ENCODE measurements around the gene DNMT3A. TPM values are rescaled to one million over a fixed set of nuclear protein-coding genes. Genes with fewer than 3 reads are reported as not detected.

DNMT3A gene
- total RNA-seq, 1 experiment from 2014 or later = 10.8 TPM

DNA sequence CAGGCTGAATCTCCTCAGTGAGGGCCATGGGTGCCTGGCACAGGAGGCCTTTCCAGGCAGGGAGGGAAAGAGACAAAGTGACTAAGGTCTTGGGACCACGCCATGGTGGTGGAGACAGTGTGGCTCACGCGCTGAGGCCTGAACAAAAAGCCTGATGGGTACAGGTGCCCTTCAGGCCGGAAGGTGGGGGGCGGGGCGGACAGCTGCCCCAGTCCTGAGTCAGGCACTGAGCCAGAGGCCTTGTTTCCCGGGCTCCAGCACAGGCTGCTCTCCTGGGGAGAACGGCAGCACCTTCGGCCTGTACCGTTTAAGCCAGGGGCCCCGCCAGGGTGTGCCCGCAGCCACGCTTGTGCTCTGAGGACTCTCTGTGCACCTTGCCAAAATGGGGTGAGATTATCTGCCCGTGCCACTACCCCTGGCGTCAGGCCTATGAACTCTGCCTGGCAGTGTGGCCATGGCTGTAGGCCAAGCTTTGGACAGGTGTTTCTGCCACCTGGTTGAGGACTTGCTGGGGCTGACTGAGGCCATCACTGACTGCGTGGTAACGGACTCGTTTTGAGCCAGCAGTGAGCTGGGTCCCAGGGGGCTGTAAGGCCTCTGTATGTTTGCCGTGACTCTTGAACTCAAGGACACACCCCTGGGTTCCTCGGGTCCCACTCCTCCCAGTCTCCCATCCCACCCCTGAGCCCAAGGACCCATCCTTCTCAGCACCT is 31.7 kb upstream of the DNMT3A start:
- peak; percentile 36 for DNase-seq (ENCODE audit: low spot score)

DNA sequence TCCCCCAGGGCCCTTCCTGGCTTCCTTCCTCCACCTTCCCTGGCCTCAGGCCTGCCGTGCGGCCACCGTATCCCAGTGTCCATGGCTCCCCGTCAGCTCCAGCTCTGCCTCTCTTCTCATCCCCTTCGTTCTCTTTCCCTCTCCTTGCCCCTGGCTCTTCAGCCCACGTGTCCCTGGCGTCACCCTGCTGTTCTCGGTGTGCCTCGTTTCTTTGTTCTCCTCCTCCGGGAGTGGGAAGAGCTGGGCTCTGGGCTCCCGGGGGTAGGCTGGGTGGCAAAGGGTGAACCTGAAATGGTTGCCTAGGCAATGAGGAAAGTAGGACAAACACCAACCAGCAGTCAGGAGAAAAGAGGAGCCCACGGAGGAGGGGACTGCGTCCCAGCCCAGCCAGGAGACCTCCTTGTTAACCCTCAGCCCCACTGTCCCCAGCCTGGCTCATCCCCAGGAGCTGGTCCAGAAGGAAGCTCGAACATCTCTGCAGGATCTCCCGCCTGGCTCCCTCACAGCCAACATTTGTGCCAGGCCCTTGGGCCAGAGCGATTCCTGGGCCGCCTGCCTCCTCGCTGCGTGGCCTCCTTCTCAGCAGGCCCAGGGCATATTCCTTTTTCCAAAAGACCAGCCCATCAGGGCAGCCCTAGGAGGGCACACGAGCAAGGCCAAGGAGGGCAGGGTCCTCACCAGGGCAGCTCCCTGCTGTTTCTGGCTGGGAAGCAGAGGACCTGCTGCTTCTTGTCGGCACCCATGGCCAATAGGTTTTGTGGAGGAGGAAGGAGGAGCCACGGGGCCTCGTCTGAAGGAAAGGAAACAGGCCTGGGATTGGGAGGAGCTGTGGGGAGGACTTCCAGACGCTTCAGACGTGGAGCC is 30.9 kb upstream of the DNMT3A start:
- no peak for DNase-seq (ENCODE audit: low spot score)

DNA sequence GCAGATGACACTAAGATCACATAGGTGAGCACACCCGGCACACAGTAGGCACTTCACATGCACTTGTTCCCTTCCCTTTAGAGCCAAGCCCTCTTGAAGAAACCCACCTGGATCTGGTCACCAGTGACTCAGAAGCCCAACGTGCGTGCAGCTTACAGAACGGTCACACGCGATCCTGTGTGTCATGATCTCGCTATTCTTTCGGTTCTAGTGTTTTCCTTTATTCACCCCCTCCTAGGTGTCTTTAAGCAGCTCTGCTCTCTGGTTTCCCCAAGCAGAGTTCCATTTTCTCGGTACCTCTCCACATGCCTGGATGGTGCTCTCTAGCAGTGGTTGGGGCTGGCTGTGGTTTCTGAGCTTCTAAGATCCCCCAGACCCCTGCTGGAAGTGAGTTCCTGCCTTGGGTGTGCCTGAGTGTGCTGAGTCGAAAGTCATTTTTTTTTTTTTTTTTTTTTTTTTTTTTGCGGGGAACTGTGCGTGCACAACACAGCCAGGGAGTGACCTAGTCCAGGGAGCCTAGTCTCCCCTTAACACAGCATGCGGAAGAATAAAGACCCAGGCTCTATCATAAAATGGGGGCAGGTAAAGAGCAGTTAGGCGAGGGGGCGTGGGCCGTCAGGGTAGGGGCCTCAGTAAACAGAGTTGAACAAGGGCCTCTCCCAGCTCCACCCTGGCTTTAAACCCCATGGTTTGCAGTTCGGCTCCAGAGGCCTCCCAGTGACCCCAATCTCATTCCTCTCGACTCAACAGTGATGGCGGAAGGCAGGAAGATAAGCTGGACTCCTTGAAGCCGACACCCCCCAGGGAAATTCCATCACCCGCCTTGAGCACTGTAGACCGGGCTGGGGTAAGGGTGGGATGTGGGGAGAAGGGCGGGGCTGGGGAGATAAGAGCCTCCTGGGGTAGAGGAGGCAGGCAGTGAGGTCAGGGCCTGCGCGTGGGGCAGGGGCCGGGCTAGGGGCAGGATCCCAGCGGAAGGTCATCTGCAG is 29.8 kb upstream of the DNMT3A start:
- DNase-seq (ENCODE audit: low spot score) = no peak

DNA sequence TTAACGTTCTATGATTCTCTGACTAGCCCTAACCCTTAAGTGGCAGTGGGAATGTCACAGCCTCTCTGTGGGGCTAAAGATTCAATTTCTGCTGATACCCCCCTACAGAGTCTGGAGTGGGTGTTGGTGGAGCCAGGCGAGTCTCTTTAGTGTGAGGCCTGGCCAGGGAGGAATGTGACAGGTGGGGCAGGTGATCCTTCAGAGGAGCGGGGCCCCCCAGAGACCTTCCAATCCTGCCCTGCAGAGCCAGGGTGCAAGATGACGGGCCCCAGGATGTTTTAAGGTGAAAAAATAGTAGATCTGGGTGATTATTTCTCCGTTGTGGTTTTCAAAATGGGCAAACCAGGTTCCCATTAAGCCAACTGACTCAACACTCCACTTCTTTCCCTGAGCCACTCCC is 28.2 kb upstream of the DNMT3A start:
- no peak for DNase-seq (ENCODE audit: low spot score)

DNA sequence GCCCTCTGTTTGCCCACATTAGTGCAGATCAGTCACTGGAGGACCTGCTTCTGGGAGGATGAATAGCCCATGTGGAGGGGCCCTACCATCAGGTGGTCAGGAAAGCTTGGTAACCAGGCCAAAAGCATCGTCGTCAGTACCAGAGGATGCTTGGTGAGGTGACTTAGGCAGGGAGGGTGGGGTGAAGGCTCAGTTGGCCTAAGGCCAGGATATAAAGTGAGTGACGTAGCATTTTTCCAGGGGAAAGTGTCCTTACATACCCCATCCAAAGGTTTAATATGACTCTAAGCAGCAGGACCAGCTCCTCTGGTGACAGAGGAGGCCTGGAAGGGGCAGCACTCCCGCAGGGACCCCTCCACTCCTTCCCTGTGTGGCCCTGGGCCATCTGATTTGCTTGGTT is 27.7 kb upstream of the DNMT3A start:
- no peak for DNase-seq (ENCODE audit: low spot score)

DNA sequence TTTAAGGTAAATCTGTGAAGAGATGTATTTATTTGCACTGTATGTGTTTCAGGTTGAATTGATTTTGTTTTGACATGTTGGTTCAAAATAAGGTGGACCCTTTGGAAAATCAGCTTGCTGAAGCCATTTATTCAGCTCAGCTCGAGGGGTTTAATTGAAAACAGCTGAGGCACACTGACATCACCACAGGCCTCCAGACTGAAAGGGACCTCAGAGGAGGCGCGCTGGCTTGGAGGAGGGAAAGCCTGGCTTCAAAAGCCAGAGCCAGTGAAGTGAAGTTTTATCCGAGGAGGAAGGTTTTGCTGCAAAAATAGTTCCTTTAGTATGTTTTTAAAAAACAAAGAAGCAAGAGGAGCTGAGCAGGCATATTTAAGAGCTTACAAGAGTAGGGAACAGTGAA is 26.9 kb upstream of the DNMT3A start:
- no peak for DNase-seq (ENCODE audit: low spot score)

DNA sequence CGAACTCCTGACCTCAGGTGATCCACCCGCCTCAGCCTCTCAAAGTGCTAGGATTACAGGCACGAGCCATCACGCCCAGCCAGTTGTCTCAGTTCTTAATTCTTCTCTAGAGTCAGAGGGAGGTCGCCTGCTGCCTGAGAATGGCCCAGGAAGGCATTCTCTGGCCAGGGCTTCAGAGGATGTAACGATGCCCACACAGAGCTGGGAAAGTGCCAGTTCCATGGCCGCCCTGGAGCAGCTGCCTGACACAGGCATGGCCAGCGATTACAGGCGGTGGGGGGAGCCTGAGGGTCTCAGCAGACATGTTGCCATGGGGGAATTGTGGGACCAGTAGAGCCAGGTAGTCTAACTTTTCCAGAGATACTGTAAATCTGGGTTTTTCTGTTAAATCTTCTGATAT is 25.6 kb upstream of the DNMT3A start:
- no peak for DNase-seq (ENCODE audit: low spot score)

DNA sequence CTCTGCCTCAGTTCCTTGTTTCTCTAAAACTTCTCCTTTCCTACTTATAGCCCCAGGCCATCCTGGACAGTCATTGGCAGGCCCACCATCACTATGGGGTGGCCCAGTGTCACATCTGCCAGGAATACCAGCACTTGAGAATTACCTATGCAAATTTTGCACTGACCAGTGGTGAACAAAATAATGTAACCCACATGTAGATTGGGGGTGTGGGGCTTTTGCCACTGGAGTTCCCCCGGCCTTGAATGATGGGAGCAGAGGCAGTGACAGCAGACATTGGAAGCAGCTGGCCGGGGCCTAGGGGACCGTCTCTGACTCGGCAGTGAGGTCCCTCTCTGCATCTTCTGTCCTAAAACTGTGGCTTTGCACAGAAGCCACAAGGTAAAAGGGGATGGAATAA is 24.9 kb upstream of the DNMT3A start:
- DNase-seq (ENCODE audit: low spot score) = no peak

DNA sequence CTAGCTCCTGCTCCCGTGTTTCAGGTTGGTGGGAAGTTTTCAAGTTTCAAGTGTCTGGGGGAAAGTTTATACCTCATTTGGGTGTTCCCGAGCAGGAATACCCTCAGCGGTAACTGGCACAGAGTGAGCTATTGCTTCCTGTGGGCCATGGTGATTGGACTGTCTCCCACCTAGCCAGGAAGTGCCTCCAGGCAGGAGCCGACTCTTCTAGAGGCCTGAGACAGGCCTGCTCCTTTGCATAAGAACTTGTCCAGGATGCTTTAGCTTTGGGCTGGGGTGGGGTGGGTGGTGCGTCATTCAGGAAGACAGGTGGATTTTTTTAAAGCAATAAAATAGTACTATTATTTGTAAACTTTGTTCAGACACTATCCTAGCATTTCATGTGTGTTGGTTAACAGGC is 23.5 kb upstream of the DNMT3A start:
- no peak for DNase-seq (ENCODE audit: low spot score)

DNA sequence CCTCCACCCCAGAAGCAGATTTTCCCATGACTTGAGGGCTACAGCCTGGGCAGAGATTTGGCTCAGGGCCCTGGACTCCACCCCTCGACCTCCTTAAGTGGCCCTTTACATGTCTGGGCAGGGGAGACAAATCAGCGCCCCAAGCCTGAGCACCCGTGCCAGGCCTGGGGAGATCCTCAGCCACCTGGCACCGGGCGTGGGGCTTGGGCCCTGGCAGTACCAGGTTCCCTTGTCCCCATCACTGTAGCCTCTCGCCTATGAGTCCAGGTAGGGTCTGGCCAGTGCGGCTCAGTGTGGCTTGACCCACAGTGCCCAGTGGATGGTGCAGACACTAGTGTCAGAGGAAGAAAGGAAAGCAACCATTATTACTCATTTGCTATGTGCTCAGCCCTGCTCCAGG is 22.0 kb upstream of the DNMT3A start:
- no peak for DNase-seq (ENCODE audit: low spot score)

DNA sequence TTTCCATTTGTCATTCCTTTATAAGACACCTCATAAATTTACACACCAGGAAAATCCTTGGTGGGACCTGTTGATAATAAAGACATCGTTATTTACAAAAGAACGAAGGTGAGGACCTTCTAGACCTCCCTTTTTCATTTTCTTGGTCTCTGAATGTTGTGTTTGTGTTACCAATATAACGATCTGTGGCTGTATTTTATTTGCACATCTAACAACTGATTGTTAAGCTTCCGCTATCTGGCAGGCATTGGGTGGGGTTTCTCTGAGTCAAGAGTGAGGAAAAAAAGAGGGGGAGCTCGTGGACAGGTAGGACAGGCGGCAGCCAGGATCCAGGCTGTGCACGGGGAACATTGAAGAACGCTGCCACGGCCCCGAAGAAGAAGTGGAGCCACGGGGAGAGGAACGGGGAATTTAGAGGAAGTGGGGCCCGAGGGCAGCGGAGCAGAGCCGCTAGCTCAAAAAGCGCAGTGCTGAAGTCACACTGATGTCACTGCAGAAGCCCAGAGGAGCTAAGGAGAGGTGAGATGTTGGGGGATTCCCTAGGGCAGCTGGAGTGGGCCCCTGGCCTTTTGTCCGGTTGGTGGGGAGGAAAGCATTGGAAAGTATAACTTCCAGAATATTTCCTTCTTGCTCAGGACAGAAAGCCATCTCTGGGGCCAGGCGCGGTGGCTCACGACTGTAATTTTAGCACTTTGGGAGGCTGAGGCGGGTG is 20.9 kb upstream of the DNMT3A start:
- no peak for DNase-seq (ENCODE audit: low spot score)

DNA sequence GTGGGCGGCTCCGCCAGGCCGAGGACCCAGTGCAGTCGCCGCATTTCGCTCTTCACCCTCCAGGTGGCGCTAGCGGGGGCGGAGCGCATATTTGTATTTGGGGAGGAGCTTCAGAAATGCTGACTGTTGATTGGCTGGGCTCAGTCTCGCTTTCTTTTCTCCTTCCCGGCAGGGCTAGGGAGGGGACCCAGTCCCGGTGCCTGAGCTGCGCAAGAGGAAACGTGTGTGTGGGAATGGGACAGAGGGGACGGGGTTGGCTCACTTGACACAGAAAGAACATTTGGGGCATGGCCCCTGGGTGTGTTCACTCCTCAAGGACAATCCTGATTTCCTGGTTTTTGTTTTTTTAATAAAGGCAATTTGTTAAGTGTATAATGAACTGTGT is 20.3 kb upstream of the DNMT3A start:
- peak; percentile 95 for DNase-seq (ENCODE audit: low spot score)

DNA sequence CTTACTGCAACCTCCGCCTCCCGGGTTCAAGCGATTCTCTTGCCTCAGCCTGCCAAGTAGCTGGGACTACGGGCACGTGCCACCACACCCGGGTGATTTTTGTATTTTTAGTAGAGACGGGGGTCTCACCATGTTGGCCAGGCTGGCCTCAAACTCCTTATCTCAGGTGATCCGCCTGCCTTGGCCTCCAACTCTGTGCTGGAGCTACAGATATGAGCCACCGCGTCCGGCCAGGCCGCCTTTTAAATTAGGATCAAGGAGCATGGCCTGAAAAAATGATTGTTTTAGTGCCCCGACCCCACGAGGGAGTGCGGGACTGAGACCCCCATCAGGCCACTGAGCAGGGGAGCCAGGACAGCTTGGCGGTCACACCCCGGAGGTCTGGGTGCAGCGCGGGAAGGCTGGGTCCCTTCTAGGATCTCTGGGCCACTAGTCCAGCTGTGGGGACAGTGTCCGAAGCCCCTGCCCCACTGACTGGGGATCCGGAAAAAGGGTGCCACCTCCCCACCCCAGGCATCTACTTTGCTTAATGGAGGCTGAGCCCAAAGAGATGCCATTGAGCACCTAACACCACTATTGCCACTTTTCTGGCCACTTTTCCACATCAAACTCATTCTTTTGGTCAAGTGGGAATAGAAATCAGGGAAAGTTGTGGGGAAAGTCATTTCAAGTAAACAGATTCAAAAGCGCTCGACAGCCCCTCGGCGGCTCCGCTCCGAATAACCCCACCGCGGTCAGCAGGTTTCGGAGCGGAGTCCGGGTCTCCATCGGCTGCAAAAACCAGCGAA is 19.7 kb upstream of the DNMT3A start:
- no peak for DNase-seq (ENCODE audit: low spot score)

DNA sequence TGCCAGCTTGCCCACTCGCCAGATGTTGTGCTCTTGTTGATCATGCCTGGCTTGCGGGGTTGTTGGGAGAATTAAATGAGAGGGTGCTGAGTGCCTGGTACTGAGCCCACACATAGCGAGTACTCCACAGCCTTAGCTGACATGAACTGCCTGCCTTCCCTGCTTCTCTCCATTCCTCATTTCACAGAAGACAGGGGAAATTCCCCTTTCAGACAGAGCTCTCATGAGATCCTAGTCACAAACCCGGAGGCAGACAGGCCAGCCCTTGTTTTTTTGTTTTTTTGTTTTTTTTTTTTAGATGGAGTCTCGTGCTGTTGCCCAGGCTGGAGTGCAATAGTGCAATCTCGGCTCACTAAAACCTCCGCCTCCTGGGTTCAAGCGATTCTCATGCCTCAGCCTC is 17.1 kb upstream of the DNMT3A start:
- DNase-seq (ENCODE audit: low spot score) = no peak

DNA sequence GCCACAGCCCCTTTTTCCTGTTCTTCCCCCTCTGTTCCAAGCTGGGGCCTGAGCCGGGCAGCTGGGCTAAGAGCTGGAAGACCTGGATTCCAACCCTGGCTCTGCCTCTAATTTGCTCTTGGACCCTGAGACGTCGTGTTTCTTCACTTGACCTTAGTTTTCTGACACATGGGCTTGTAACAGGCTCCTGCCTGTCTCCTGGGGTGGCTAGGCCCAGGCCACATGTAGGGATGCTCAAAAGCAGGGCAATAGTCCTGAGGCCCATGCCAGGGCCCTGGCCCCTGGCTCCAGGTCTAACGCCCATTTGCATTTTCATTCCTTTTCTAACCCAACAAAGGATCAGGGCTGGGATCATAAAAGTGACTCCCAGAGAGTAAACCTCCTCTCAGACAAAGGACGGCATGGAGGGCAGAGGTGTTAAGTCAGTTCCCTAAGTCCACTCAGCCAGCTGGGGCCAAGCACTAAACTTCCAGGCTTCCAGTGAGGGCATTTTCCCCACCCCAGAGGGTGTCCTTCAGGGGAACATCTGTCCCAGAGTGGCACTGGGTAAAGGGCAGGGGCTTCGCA is 16.6 kb upstream of the DNMT3A start:
- DNase-seq (ENCODE audit: low spot score) = no peak

DNA sequence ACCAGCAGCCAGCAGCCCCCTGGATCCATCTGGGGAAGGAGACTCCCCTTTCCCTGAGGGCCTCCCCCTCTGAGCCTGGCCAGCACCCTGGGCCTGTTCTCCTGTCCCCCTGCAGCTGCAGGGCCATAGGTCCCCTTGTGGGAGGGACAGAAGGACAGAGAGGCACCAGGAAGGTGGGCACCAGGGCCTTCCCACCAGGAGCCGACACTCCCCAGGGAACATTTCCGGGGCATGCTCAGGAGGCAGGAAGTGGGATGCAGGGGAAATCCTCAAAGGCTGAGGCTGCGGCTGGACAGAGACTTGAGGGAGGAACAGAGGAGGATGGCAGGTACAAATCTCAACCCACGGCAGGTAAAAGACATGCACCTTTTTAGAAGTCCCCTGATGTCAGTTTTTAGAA is 14.4 kb upstream of the DNMT3A start:
- no peak for DNase-seq (ENCODE audit: low spot score)

DNA sequence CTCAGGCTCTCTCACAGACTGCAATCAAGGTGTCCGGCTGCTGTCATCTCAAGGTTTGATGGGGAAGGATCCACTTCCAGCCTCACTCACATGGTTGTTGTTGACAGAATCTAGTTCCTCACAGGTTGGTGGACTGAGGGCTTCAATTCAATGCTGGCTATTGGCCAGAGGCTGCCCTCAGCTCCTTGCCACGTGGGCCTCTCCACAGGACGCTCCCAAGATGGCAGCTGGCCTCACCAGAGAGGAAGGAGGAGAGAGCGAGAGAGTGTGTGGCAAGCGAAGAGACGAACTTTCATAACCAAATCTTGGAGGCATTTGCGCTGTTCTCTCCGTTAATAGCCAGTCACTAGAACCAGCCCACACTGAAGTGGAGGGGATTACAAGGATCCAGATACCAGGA is 13.5 kb upstream of the DNMT3A start:
- no peak for DNase-seq (ENCODE audit: low spot score)

DNA sequence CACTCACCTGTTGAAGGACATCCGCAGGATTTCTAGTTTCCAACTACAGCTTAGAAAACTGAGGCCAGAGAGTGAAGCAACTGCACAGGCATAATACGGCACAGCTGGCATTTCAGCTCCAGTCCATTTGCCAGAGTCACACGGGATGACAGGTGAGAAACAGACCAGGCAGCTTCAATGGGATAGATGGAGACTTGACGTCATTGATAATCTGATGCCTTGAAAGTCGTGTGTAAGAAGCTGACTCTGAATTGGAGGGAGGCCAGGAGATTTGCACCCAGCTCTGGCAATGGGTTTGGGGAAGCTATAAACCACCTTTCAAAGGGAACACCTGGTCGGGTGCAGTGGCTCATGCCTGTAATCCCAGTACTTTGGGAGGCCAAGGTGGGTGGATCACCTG is 12.4 kb upstream of the DNMT3A start:
- DNase-seq (ENCODE audit: low spot score) = no peak

DNA sequence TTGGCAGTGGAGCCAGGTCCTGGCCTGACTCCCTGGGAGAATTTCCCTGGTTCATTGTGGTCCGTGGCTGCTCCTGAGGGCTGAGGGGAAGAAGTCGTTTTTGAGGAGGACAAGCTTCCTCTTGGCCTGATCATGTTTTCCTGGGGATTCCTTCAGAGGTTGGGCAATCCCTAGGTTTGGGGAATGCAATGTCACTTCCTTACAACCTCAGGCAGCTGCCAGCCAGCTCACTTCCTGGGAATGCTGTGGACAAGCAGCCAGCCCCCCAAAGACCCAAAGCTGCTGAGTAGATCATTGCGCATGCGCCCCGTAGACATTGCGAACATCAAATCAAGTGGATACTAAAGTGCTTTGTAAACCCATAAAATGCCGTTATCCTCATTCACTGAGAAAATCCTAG is 7.7 kb upstream of the DNMT3A start:
- DNase-seq (ENCODE audit: low spot score) = no peak

DNA sequence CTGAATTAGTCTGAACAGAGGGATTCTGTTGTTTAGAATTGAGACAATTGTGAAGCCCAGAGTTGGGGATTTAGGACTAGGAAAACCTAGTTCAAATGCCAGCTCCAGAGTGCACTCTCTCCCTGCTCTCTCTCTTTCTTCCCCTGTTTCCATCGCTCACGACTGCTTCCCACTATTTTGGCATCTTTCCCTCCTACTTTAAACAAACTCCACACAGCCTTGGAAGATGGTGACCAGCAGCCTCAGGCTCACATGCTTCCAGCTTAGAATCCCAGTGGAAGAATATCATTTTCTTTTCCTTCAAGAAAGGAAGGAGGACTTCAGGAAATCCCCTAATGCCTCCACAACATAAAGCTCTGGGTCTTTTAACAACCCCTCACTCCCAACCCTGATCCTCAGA is 6.1 kb upstream of the DNMT3A start:
- DNase-seq (ENCODE audit: low spot score) = no peak

All from HT-29 (cell line).